NCI-H1930 (cell line): ENCODE measurements around the gene OXSR1.
A peak's percentile ranks its signal among the peaks of the same experiment; 100 is the strongest.

Experiments used
- DNase-seq, 2 experiments: peaks; one replicate each; lab custom pipeline; 2025; lab: John Stamatoyannopoulos, UW

The OXSR1 gene

DNA sequence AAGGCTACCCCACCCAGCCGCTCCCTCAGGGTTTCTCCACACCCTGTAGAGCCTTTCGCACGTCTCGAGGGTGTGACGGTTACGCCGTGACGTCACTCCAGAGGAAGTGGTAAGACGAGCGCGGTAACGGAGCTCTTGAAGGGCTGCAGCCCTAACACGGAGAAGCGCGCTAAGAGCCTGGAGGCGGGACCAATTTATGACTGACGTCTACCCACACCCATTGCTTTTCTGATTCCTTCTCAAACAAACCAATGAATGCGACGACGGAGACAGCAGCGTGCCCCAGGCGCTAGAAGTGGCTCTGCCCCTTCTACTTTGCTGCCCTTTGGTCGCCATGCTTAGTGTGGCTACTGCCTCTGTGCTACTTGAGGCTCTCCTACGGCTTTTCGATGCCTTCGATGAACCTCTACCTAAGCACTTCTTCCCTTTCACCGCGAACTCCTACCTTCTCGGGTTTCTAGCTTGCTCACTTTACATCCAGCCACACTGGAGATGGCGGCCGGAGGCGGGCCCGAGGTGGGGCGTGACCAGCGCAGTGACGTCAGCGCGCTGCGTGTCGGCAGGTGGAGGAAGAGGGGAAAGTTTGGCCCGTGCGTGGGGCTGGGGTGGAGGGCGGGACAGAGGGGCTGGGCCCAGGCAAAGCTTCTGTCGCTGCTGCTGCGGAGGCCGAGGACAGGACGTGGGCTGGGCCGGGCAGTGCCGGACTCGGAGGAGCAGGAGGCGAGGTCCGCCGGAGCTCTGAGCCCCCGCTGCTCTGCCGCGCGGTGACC, at the start of gene OXSR1:
OXSR1 (plus strand) TSS at position 586 of the 770 bp plus-strand sequence. CDS start 340 bp downstream, outside the sequence.
- peak; percentile 93 to 95 for DNase-seq

DNA sequence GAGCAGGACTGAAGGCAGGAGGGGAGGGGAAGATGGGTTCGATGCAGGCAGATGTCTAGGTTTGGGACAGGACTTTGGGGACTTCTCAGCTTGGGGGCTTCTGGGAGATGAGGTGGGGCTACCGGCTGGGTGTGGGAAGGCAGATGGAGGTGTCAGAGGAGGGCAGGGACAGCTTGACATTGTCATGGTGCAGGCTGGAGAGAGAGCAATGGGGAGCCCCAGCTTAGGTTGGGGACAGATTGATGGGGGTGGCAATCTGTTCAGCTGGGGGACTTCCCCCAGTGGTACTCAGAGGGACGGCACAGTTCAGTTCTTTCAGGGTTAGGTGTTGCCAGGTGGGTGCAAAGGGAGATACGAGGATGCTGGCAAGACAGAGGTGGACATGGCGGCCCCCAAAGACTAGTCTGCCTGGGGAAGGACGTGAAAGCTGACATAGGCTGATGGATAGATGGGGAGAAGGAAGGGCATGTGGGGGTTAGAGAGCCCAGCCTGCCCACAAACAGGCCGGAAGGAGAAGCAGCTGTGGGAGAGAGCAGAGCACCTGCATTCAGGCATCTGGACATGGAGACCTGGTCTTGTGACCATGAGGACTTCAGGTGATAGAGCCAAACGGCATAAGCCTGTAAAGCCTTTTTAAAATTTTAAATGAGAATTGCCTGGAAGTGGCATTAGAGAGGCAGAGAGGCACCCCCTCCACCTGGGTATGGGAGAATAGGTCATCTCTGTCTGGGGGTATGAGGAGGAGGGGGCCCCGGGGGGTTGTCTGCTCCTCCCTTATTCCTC, 49.5 kb upstream of the OXSR1 start:
- DNase-seq: no peak

DNA sequence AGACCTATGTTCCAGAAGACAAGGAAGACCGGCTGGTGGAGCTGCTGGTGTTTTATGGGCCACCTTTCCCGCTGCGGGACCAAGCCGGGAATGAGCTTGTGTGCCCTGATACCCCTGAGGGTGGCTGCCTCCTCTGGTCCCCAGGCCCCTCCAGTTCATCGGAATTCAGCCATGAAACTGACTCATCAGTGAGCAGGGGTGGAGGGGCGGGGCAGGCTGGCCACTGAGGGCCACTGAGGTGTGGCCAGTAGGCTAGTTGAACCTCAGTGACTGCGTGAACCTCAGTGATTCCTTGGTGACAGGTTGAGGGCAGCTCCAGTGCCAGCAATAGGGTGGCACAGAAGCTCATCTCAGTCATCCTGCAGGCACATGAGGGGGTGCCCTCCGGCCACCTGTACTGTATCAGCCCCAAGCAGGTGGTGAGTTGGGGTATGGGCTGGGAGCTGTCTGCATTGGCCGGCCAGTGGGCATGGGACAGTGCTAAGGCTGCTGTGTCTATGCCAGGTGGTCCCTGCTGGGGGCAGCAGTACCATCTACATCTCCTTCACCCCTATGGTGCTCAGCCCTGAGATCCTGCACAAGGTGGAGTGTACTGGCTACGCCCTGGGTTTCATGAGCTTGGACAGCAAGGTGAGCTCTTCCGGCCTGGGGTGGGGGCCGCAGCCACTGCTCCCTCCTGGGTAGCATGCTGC, 48.7 kb upstream of the OXSR1 start:
- DNase-seq: no peak

DNA sequence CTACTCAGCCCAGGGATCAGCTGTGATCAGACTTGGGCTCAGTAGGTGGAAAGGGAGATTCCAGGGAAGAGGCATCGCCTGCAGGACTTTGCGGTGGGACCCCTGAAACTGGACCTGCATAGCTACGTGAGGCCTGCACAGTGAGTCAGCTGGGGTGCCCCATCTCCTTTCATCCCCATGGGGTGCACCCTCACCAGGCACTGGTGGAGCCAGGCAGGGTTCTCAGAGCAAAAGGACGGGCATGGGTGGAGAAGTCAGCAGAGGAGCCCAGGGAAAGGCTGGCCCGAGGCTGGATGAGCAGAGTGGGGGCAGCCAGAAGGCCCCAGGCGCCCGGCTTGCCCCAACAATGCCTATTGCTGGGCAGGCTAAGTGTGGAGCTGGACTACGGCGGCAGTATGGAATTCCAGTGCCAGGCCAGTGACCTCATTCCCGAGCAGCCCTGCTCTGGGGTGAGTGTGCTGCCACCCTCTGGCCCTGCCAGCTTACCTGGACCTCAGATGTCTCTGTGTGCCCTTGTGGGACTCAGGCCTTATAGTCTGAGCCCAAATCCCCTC, 48.1 kb upstream of the OXSR1 start:
- DNase-seq: no peak

DNA sequence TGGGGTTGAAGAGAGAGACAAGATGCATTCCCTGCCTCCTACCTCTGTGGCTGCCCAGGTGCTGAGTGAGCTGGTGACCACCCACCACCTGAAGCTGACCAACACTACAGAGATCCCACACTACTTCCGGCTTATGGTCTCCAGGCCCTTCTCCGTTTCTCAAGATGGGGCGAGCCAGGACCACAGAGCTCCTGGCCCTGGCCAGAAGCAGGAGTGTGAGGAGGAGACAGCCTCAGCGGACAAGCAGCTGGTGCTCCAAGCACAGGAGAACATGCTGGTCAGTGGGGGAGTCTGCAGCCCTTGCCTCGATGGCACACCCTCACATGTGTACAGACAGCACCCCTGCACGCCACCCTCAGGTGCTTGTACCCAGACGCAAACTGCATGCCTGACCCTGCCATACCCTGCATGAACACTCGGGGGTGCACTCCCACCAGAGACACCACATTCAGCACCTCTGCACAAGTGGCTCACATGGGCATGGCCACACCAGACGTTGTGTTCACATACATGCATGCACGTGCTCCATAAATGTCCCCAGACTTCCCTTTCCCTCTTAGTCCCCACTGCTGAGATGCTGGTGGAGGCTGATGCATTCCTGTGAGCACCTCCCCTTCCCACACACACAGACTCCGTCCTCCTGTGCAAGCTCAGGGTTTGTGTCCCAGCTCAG, 47.5 kb upstream of the OXSR1 start:
- peak in 1 of 2 experiments; percentile 2 for DNase-seq

DNA sequence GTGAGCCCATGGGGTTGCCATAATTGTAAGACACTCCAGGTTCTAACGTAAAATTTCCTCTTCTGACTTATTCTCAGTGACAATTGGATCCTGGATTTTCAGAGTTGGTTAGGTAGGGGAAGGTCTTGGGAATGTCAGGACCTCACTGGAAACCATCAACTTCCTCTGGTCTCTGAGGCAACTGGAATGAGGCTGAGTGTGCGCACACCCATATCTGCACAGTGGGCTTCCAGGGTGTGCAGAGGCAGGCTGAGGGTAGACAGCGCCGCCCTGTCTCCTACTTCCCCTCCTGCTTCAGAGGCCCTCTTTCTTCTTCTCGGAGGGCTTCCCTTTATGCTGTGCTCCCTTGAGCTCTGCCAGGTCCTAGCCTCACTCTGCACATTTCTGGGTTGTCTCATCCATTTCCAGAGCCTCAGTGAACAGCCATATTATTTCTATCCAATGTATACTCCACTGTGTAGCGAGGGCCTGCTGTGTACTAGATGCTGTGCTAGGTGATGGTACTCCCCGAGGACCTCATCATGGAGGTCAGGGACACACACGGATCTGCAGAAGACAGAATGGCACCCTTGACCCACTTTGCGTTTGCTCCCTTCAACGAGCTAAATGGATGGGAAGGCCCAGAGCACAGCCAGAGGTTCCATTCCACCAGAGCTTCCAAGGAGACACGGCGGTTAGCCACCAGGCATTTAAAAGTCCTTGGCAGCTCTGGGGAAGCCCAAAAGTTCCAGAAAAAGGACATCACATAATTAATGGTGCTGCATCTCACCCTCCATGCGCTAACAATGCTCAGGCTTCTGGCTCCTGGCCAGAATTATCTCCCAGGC, 46.7 kb upstream of the OXSR1 start:
- no peak for DNase-seq

DNA sequence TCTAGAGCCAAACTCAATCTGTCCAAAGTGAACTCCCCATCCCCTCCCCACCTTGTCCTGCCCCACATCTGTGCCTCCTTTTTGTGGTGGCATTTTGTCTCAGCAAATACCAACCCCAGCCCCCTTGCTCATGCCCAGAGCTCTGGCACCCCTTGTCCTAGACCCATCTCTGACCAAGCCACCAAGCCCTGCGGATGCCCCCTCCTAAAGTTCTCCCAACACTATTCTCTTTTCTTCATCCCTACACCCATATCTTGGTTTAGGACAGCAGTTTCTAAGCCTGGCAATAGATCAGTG, 46.1 kb upstream of the OXSR1 start:
- no peak for DNase-seq

DNA sequence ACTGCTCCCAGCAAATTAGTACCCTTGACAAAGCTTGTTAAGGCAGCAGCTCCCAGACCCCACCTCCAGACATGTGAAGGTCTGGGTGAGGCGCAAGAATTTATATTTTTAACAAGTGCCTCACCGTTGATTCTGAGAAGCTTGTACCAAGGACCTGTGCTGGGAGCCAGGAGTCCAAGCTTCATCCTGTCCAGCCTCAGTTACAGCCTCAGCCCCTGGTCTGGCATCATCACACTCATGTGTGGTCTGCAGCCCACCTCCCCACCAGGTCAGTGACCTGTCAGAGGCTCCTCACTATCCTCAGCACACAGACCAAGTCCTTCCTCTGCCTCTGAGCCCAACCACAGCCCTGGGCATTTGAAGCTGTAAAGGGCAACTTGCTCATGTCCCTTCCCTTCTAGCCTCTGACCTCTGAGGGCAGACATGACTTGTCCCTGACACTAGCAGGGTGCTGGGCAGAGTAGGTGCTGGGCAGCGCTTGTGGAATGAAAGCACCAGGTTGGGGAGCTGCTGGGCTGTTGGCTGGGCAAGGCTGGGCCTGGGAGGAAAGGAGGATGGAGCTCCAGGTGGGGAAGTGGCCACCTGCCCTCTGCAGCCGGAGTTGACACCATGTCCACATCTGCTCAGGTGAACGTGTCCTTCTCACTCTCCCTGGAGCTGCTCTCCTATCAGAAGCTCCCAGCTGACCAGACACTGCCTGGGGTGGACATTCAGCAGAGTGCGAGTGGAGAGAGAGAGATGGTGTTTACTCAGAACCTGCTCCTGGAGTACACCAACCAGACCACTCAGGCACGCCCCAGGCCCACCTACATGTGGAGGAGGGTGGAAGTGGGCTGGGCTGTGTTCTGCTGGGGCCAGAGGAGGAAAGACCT, 45.3 kb upstream of the OXSR1 start:
- DNase-seq: no peak

DNA sequence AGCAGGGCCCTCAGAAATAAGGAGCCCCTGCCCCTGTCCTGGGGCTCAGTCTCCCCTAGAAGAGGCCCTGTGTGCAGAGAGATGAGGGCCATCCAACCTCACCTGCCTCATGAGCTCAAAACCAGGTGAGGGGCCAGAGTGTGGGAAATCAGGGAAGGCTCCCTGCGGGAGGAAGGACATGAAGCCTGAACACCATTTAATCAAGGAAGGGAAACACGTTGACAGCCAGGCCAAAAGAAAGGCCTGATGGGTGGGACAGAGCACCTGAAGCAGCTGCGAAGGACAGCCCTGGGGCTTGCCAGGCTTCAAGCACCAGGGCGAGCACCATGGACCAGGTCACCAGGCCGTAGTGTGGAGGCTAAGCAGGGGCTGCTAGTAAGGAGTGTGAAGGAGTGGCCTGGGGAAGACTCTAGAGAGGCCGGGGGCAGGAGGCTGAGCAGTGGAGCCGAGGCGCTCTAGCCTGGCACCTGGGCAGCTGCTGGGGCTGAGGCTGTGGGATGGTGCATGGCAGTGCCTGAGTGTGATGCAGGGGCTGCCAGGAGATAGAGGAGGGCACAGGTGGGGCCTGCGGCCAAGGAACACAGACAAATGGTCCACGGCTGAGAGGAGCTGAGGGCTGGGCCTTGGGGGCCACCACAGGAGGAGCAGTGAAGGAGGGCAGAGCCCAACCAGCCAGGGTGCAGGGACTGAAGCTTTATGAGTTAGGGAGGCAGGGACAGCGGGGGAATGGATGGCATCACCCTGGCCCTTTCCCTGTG, 44.5 kb upstream of the OXSR1 start:
- DNase-seq: no peak

DNA sequence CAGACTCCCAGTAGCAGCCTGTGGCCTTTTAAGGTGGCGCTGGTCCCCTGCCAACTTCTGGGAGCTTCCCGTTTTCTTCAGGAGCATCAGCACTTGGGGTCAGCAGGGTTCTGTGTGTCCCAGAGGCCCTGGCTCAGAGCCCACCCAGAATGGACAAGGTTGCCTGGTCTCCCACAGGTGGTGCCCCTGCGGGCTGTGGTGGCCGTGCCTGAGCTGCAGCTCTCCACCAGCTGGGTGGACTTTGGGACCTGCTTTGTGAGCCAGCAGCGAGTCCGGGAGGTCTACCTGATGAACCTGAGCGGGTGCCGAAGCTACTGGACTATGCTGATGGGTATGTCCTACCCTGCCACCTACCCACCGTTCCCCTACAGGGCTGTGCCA, 43.9 kb upstream of the OXSR1 start:
- no peak for DNase-seq

DNA sequence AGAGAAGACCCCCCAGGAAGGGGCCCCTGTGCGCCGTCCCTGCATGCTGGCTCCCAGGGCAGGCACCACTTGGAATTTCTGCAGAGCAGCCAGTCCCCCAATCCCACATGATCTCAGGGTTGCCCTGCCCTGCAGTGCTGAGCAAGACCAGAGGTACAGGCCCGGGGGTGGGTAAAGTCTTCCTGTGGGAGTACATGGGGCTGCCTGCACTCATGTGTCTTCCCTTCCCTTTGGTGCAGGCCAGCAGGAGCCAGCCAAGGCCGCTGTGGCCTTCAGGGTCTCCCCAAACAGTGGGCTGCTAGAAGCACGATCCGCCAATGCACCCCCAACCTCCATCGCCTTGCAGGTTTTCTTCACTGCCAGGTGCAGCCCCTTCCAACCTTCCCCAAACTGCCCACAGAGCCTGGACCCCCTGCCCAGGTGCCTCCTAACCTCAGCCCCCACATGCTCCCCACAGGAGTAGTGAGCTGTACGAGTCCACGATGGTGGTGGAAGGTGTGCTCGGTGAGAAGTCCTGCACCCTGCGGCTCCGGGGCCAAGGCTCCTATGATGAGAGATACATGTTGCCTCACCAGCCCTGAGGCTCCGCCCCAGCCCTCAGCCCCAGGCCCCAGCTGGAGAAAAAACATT, 43.4 kb upstream of the OXSR1 start:
- no peak for DNase-seq

DNA sequence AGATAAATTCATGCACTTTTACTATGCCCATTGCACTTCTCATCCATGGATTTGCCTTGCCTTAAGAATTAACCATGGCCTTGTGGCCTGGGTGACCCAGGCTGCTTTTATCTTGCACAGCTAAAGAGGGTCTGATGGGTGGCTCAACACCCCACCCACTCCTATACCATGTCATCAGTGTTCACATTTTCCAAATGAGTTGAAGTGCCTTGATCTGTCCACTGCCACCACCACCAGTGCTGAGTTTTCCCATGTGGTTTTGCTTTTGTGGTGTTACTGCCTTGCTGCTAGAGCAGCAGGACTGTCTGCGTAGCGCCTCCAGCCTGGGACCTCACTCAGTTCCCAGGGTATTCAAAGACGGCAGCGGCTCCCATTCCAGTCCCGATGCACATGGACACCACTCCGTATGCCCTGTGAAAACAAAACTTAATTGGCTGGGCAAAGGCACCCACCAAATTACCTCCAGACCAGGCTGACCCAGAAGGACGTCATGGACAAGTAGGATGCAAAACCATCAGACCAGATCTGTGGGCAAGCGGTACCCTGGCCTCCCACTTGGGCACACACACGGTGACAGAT, 42.5 kb upstream of the OXSR1 start:
- DNase-seq: no peak

DNA sequence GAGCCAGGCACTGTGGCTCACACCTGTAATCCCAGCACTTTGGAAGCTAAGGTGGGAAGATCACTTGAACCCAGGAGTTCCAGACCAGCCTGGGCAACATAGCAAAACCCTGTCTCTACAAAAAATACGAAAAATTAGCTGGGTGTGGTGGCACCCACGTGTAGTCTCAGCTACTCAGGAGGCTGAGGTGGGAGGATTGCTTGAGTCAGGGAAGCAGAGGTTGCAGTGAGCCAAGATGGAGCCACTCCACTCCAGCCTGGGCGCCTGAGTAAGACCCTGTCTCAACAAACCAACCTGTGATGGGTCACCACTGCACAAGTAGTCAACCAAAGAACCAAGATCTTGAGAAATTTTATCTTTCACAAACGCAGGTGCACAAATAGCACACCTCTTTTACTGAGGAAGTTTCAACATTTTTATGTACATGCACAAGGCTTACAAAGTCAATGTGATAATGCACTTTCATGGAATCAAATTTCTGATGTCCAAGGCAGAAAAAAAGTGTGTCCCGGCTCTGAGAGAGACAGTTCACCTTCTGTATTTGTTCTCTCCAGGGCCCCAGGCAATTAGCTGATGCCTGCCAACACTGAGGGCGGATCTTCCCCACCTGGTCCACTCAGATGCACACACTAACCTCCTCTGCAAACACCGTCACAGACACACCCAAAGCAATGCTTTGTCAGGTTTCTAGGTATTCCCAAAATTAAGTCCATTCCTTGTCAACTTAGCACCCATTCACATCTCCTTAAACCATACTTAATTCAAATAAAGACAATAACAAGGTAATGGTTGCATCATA, 40.8 kb upstream of the OXSR1 start:
- no peak for DNase-seq

DNA sequence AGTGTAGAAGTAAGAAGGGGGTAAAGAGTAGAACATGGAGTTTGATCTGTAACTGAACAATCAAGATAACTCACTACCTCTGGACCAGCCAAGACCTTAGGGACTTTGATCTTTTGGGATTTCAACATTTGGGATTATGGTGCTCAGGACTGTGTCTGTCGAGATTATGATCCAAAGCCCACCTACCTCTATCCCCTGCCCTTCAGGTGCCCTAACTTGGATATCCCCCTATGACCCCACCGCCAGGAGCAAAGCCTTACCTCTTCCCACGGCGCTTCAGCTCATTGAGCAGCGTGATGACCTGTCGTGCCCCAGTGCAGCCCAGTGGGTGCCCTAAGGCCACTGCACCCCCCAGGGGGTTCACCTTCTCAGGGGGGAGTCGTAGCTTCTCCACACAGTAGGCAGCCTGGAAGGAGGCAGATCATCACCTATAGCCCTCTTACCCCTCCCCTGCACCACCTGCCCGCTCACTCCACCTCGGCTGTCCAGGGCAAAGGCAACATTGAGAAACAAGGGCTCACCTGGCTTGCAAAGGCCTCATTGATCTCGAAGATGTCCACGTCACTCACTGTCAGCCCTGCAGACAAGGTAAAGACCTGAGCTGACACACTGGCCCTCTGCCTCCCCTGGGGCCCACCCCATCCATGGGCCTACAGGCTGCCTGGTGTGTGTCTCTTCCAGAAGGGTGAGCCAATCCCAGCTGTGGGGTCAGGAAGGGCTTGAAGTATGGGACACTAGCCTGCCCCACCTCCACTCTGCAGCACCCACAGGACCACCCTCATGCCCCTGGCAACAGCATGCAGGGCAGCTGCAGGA, 39.8 kb upstream of the OXSR1 start:
- no peak for DNase-seq

DNA sequence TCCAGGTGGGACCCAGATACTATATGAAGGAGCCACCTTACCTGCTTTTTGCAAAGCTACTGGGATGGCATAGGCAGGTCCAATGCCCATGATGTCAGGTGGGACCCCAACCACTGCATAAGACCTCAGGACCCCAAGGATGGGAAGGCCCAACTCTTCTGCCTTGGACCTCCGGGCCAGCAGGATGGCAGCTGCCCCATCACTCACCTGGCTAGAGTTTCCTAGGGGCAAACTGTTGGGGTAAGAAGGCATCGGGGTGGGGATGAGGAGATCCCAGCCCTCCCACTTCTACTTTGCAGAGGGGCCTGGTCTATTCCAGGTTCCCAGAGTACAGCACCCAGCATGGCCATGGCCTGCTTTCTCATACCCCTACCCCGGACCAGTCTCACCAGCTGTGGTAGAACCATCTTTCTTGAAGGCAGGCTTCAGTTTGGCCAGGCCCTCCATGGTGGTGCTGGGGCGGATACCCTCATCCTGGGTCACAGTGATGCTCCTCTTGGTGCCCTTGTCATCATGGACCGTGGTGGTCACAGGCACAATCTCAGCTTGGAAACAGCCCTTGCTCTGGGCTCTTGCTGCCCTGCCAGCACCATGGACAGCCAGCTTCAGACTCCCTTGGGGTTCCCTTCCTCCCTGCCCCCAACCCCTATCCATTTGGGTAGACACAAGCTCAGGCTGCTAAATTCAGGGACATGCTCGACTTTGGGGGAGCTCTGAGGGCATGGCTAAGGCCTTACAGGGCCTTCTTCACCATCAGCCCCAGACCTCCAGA, 39.0 kb upstream of the OXSR1 start:
- DNase-seq: no peak

DNA sequence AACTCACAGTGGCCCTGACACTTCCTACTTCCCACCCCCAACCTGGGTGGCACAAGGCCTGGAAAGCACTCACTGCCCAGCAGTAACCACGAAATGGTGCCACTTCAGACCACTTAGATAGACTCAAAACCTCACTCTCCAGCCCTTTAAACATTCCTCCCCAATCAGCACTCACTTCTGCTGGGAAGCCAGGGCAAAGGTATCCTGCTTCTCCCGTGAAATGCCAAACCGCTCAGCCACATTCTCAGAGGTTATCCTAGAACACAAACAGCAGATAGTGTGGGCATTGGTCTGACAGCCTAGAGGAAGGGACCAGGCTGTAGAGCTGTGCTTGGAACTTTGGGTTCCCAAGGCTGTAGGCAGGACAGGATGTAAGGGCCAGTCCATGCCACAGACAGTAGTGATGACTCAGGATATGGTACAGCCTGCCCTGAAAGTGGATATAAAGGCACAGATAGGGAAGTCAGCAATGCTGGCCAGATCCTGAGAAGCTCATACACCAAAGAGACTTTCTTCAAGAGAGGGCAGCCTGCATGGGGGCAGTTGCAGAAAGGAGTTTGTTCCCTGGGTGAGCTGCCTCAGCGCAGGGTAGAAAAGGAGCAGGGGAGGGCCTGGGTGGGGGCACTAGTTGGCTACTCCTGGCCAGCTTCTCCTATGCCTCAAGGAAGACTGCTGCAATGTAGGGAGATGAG, 37.6 kb upstream of the OXSR1 start:
- no peak for DNase-seq
